Uterus (tissue), 4 donors: ENCODE measurements around the gene MINDY4. TPM values are rescaled to one million over a fixed set of nuclear protein-coding genes. Genes with fewer than 3 reads are reported as not detected.

Source experiments
- DNase-seq, 2 donors: peaks; one replicate each; pipeline ENCODE4 v3.0.0-alpha.2; 2019 to 2020
- H3K27ac ChIP-seq, 2 donors: fragments of 200-600 bp; sonication (generic); 1 replicate in 1 of 2; 2 replicates in 1 of 2; pipeline ENCODE4 v1.5.1; 2016 to 2018
- H3K27me3 ChIP-seq, 2 donors: fragments of 200-600 bp; sonication (generic); one replicate each; pipeline ENCODE4 v1.5.1; 2018 to 2019; ENCODE audit warnings: control low read depth in 1 of 2
- H3K36me3 ChIP-seq, 2 donors: fragments of 200-600 bp; sonication (generic); one replicate each; pipeline ENCODE4 v1.5.1; 2019; ENCODE audit warnings: control low read depth in 1 of 2
- H3K4me1 ChIP-seq, 2 donors: fragments of 200-600 bp; sonication (generic); one replicate each; pipeline ENCODE4 v1.5.1; 2018 to 2019; ENCODE audit warnings: control low read depth in 1 of 2
- H3K4me3 ChIP-seq, 2 donors: fragments of 200-600 bp; sonication (generic); 1 replicate in 1 of 2; 2 replicates in 1 of 2; pipeline ENCODE4 v1.5.1; 2018 to 2019; ENCODE audit warnings: mild to moderate bottlenecking in 1 of 2
- H3K9me3 ChIP-seq, 2 donors: fragments of 200-600 bp; sonication (generic); one replicate each; pipeline ENCODE4 v1.5.1; 2019; ENCODE audit warnings: control low read depth in 1 of 2
- CTCF ChIP-seq, 4 experiments: fragments of 200-600 bp in 2 of 4; fragments of 450-650 bp in 2 of 4; sonication (generic) in 2 of 4; IDR thresholded peaks; one replicate each; pipeline ENCODE4 v1.5.1; 2016 to 2019; ENCODE audit warnings: antibody characterized with exemption in 4 of 4, mild to moderate bottlenecking in 2 of 4, moderate library complexity in 1 of 4
- POLR2A ChIP-seq, 2 donors: fragments of 450-650 bp; IDR thresholded peaks; one replicate each; pipeline ENCODE4 v1.6.1; 2016; ENCODE audit warnings: antibody characterized with exemption in 2 of 2, mild to moderate bottlenecking in 1 of 2, moderate library complexity in 1 of 2
- intact Hi-C: fragments of 100-400 bp; cut with DNase I; formaldehyde crosslinking; loops from one replicate; pipeline ENCODE4 v1.15.1; 2023; ENCODE audit warnings: low total_unique reads
- total RNA-seq, 4 donors: library from RNA; depleted of rRNA in 3 of 4; stranded (reverse); fragments of >200 nt in 3 of 4; gene quantifications; one replicate each; pipeline versions ENCODE4 v1.1.0 to v1.2.4, GENCODE V29; 2014 to 2023
- donor health status: DM: yes; HTN: yes; CAD: no.

The MINDY4 gene
- total RNA-seq, 4 donors from 2014 or later, result 14.7 to 23.8 (median 16.9) TPM

- Histone ChIP-seq H3K4me3 (no peak overlapping the region), H3K27me3 (no peaks in the 10 kb centered on the region), H3K27ac (peak overlapping the region in 1 of 2 donors; percentile 23), H3K4me1 (no peaks in the 10 kb centered on the region), H3K36me3 (no peaks in the 10 kb centered on the region), H3K9me3 (no peaks in the 10 kb centered on the region)
- intact Hi-C loops, result no loop called here
- no peak for TF ChIP-seq POLR2A (IDR thresholded peaks at IDR 0.05)
- no peak for TF ChIP-seq CTCF (IDR thresholded peaks at IDR 0.05)
- no peak for DNase-seq
These were observed 78.3 kb downstream of the MINDY4 start for GRCh38 chr7:30849565-30849964.

GRCh38 chr7:30850426-30850825 lies 79.2 kb downstream of the MINDY4 start:
- intact Hi-C loops, result no loop called here

GRCh38 chr7:30851651-30852307 lies 80.6 kb downstream of the MINDY4 start:
- H3K27ac ChIP-seq, result peak overlapping the region; percentile 46 to 86
- intact Hi-C loops, result no loop called here
- no peaks in the 10 kb centered on the region for H3K27me3 ChIP-seq
- no peaks in the 10 kb centered on the region for H3K36me3 ChIP-seq
- no peaks in the 10 kb centered on the region for H3K9me3 ChIP-seq
- TF ChIP-seq POLR2A (IDR thresholded peaks at IDR 0.05), result no peak
- TF ChIP-seq CTCF (IDR thresholded peaks at IDR 0.05), result no peak
- no peaks in the 10 kb centered on the region for H3K4me1 ChIP-seq
- peak in 1 of 2 donors; percentile 42 for DNase-seq
- no peak overlapping the region for H3K4me3 ChIP-seq

More at GRCh38 chr7:30850426-30850825, 79.2 kb downstream of the MINDY4 start:
- Histone ChIP-seq H3K9me3 (no peaks in the 10 kb centered on the region), H3K27ac (no peak overlapping the region), H3K4me3 (no peak overlapping the region), H3K4me1 (no peaks in the 10 kb centered on the region), H3K36me3 (no peaks in the 10 kb centered on the region), H3K27me3 (no peaks in the 10 kb centered on the region)
- TF ChIP-seq CTCF (IDR thresholded peaks at IDR 0.05) (no peak), POLR2A (IDR thresholded peaks at IDR 0.05) (no peak)
- DNase-seq, result no peak

- Histone ChIP-seq H3K4me3 (no peak overlapping the region), H3K4me1 (no peaks in the 10 kb centered on the region), H3K27me3 (no peaks in the 10 kb centered on the region), H3K9me3 (no peaks in the 10 kb centered on the region), H3K36me3 (no peaks in the 10 kb centered on the region), H3K27ac (peak overlapping the region; percentile 46 to 86)
- intact Hi-C loops, result no loop called here
- TF ChIP-seq POLR2A (IDR thresholded peaks at IDR 0.05), result no peak
- no peak for DNase-seq
These were observed 81.1 kb downstream of the MINDY4 start for GRCh38 chr7:30852308-30852684.

GRCh38 chr7:30852744-30853288 lies 81.6 kb downstream of the MINDY4 start:
- no peaks in the 10 kb centered on the region for H3K4me1 ChIP-seq
- H3K27ac ChIP-seq, result peak overlapping the region; percentile 46 to 86
- no peaks in the 10 kb centered on the region for H3K9me3 ChIP-seq
- DNase-seq, result no peak
- no peak for TF ChIP-seq POLR2A (IDR thresholded peaks at IDR 0.05)
- no peak for TF ChIP-seq CTCF (IDR thresholded peaks at IDR 0.05)
- intact Hi-C loops, result no loop called here
- H3K4me3 ChIP-seq, result no peak overlapping the region
- no peaks in the 10 kb centered on the region for H3K27me3 ChIP-seq
- H3K36me3 ChIP-seq, result no peaks in the 10 kb centered on the region
